H1 (cell line): ENCODE results near the gene TTC28. TPM values are rescaled to one million over a fixed set of nuclear protein-coding genes. Genes with fewer than 3 reads are reported as not detected.

ENCODE experiments used
- CTCF ChIA-PET: fragments of 300-600 bp; sonication (Branson Sonifier 250); formaldehyde crosslinking; loops from one replicate; lab custom pipeline; 2021; ENCODE audit not compliant: partially characterized antibody; lab: Charles Lee
- POLR2A ChIA-PET: fragments of 300-600 bp; sonication (Branson Sonifier 250); formaldehyde crosslinking; loops from one replicate; lab custom pipeline; 2021; ENCODE audit warnings: inconsistent platforms; ENCODE audit not compliant: partially characterized antibody; lab: Charles Lee
- DNase-seq, 2 experiments: peaks; one replicate each; pipeline versions ENCODE4 v3.0.0 to v3.0.0-alpha.2; 2010 to 2022; ENCODE audit warnings: low spot score in 2 of 2, low read depth in 1 of 2, mixed read lengths in 1 of 2
- FAIRE-seq: peaks from 2 replicates; lab custom pipeline; 2011; peaks lifted over from hg19 to GRCh38; lab: Jason Lieb, UNC
- H2AFZ ChIP-seq: 2 replicates; pipeline ENCODE4 v1.8.1; 2012; ENCODE audit warnings: low read length, inconsistent platforms
- H2AK5ac ChIP-seq: 2 replicates; pipeline ENCODE4 v1.6.1; 2013; ENCODE audit warnings: low read depth, low read length
- H2BK120ac ChIP-seq: replicated peaks from 2 replicates; pipeline ENCODE3; 2013; ENCODE audit warnings: low read depth, low read length, inconsistent platforms
- H2BK12ac ChIP-seq: 2 replicates; pipeline ENCODE4 v1.6.1; 2013; ENCODE audit warnings: low read depth, low read length
- H2BK15ac ChIP-seq: 2 replicates; pipeline ENCODE4 v1.6.1; 2013; ENCODE audit warnings: low read length
- H2BK20ac ChIP-seq: 2 replicates; pipeline ENCODE4 v1.6.1; 2013; ENCODE audit warnings: low read length
- H2BK5ac ChIP-seq: 2 replicates; pipeline ENCODE4 v1.6.1; 2013; ENCODE audit warnings: low read depth, low read length
- H3K14ac ChIP-seq: 2 replicates; pipeline ENCODE4 v1.6.1; 2013; ENCODE audit warnings: inconsistent platforms; ENCODE audit not compliant: insufficient read length
- H3K18ac ChIP-seq: 2 replicates; pipeline ENCODE4 v1.6.1; 2013; ENCODE audit warnings: low read length; ENCODE audit errors: extremely low read depth
- H3K23ac ChIP-seq: 2 replicates; pipeline ENCODE4 v1.6.1; 2013; ENCODE audit warnings: inconsistent platforms; ENCODE audit not compliant: insufficient read length
- H3K23me2 ChIP-seq: 2 replicates; pipeline ENCODE4 v1.6.1; 2013; ENCODE audit warnings: low read depth, low read length
- H3K27ac ChIP-seq: 2 replicates; pipeline ENCODE4 v1.6.1; 2011; ENCODE audit warnings: low read depth, low read length, inconsistent platforms
- H3K27me3 ChIP-seq, 4 experiments: replicated peaks in 1 of 4; 1 replicate in 1 of 4; 2 replicates in 3 of 4; pipeline versions ENCODE4 v1.6.1 to v1.8.1; 2011 to 2013; ENCODE audit warnings: low read length in 3 of 4, mild to moderate bottlenecking in 3 of 4, inconsistent platforms in 2 of 4, mixed read lengths in 2 of 4, moderate library complexity in 1 of 4; ENCODE audit not compliant: control insufficient read depth in 3 of 4, insufficient read depth in 3 of 4; ENCODE audit errors: extremely low read depth in 1 of 4
- H3K36me3 ChIP-seq, 4 experiments: 2 replicates each; pipeline versions ENCODE4 v1.6.1 to v1.8.1; 2011 to 2013; ENCODE audit warnings: mild to moderate bottlenecking in 4 of 4, low read length in 3 of 4, moderate library complexity in 2 of 4, control low read depth in 1 of 4, inconsistent platforms in 1 of 4; ENCODE audit not compliant: insufficient read depth in 4 of 4, control insufficient read depth in 2 of 4
- H3K4ac ChIP-seq: replicated peaks from 2 replicates; pipeline ENCODE3; 2013; ENCODE audit warnings: low read length, low read depth, mixed read lengths, inconsistent platforms; ENCODE audit not compliant: insufficient read length
- H3K4me1 ChIP-seq, 4 experiments: replicated peaks in 1 of 4; 1 replicate in 1 of 4; 2 replicates in 3 of 4; pipeline versions ENCODE4 v1.6.1 to v1.8.1; 2011 to 2013; ENCODE audit warnings: low read length in 3 of 4, inconsistent platforms in 2 of 4, mixed read lengths in 1 of 4; ENCODE audit not compliant: insufficient read depth in 4 of 4, control insufficient read depth in 3 of 4
- H3K4me2 ChIP-seq, 2 experiments: 2 replicates each; pipeline versions ENCODE4 v1.6.1 to v1.8.1; 2011 to 2013; ENCODE audit warnings: low read depth in 2 of 2, low read length in 2 of 2, control low read depth in 1 of 2, inconsistent platforms in 1 of 2, mild to moderate bottlenecking in 1 of 2; ENCODE audit not compliant: insufficient read depth in 1 of 2
- H3K4me3 ChIP-seq, 4 experiments: fragments of 200-600, 300-600 bp in 1 of 4; sonication (generic), shearing (Covaris generic), sonication (Bioruptor Twin) in 1 of 4; 2 replicates each; pipeline versions ENCODE4 v1.5.1 to v1.8.1; 2011 to 2016; ENCODE audit warnings: low read length in 4 of 4, low read depth in 3 of 4, control low read depth in 2 of 4, inconsistent platforms in 2 of 4, mild to moderate bottlenecking in 2 of 4, mixed read lengths in 1 of 4, moderate library complexity in 1 of 4; ENCODE audit not compliant: insufficient read depth in 2 of 4; ENCODE audit errors: extremely low read depth in 1 of 4
- H3K56ac ChIP-seq: replicated peaks from 2 replicates; pipeline ENCODE3; 2013; ENCODE audit warnings: low read depth, mild to moderate bottlenecking, mixed read lengths, low read length, inconsistent platforms; ENCODE audit not compliant: insufficient read length
- H3K79me1 ChIP-seq: 2 replicates; pipeline ENCODE4 v1.6.1; 2013; ENCODE audit warnings: low read depth, low read length, control low read depth
- H3K79me2 ChIP-seq, 2 experiments: 2 replicates each; pipeline versions ENCODE4 v1.6.1 to v1.8.1; 2012 to 2013; ENCODE audit warnings: low read length in 2 of 2, mild to moderate bottlenecking in 2 of 2, inconsistent platforms in 1 of 2; ENCODE audit not compliant: insufficient read depth in 2 of 2, control insufficient read depth in 1 of 2
- H3K9ac ChIP-seq, 4 experiments: replicated peaks in 1 of 4; 1 replicate in 1 of 4; 2 replicates in 3 of 4; pipeline versions ENCODE4 v1.6.1 to v1.8.1; 2011 to 2013; ENCODE audit warnings: low read depth in 3 of 4, low read length in 3 of 4, control low read depth in 2 of 4, mild to moderate bottlenecking in 2 of 4, moderate library complexity in 2 of 4, inconsistent platforms in 1 of 4; ENCODE audit errors: extremely low read depth in 1 of 4
- H3K9me3 ChIP-seq, 2 experiments: 2 replicates each; pipeline versions ENCODE4 v1.6.1 to v1.8.1; 2012 to 2013; ENCODE audit warnings: mild to moderate bottlenecking in 2 of 2, moderate library complexity in 2 of 2, control low read depth in 1 of 2, inconsistent platforms in 1 of 2, low read depth in 1 of 2, low read length in 1 of 2, mixed read lengths in 1 of 2; ENCODE audit not compliant: insufficient read depth in 2 of 2
- H4K20me1 ChIP-seq, 2 experiments: replicated peaks in 1 of 2; 2 replicates each; pipeline versions ENCODE3 to v1.8.1; 2011 to 2013; ENCODE audit warnings: inconsistent platforms in 2 of 2, low read length in 2 of 2, mild to moderate bottlenecking in 1 of 2; ENCODE audit not compliant: insufficient read depth in 2 of 2, control insufficient read depth in 1 of 2
- H4K5ac ChIP-seq: 2 replicates; pipeline ENCODE4 v1.6.1; 2013; ENCODE audit warnings: low read length, low read depth, mixed read lengths, inconsistent platforms; ENCODE audit not compliant: insufficient read length
- H4K8ac ChIP-seq: 2 replicates; pipeline ENCODE4 v1.8.0; 2013; ENCODE audit warnings: mild to moderate bottlenecking, moderate library complexity, low read length, inconsistent platforms; ENCODE audit not compliant: insufficient read depth; ENCODE audit errors: extremely low read depth
- H4K91ac ChIP-seq: replicated peaks from 2 replicates; pipeline ENCODE3; 2013; ENCODE audit warnings: low read length, mixed read lengths, inconsistent platforms; ENCODE audit not compliant: insufficient read length
- CHD2 ChIP-seq: IDR thresholded peaks from 2 replicates; pipeline ENCODE4 v1.6.1; 2012; ENCODE audit warnings: low read length, improper control_type of control experiment
- WGBS, 2 experiments: shearing (Covaris generic) in 1 of 2; methylation state at CpG; one replicate each; pipeline versions ENCODE4 v1.1.6 to v1.1.7; 2013 to 2015; ENCODE audit warnings: low lambda C conversion rate in 2 of 2, mixed read lengths in 2 of 2, inconsistent platforms in 1 of 2, low coverage in 1 of 2, missing lambda C conversion rate in 1 of 2; ENCODE audit not compliant: insufficient replicate concordance in 2 of 2, insufficient coverage in 1 of 2, insufficient read length in 1 of 2; ENCODE audit errors: extremely low coverage in 1 of 2, missing lambda C conversion rate in 1 of 2; 5-methylcytosine and 5-hydroxymethylcytosine counted together
- polyA plus RNA-seq, 7 experiments: library from polyadenylated mRNA; depleted of rRNA in 3 of 7; stranded (reverse) in 5 of 7; unstranded in 2 of 7; fragments of >200 nt in 5 of 7; fragments of 200-250 nt in 2 of 7; gene quantifications; 1 replicate in 5 of 7; 2 replicates in 1 of 7; 4 replicates in 1 of 7; pipeline versions ENCODE4 v1.2.1 to v1.2.3, GENCODE V29; 2011 to 2013; ENCODE audit warnings: missing spikeins in 2 of 7, mixed read lengths in 2 of 7
- total RNA-seq: library from RNA; stranded (reverse); fragmentation: NEBNext Ultra II Directional; extraction: Animal tissue kit (Norgen Biotek cat#: 25700); gene quantifications from 2 replicates; pipeline ENCODE4 v1.2.1, GENCODE V29; 2021

Gene TTC28
- total and polyA plus RNA-seq, 2 of the 8 experiments (the other 6 are each of a cell fraction or from before 2014, with no cell fraction given), result 2.6 to 12.6 TPM

- Histone ChIP-seq H2AFZ (no peak overlapping the region), H2BK12ac (no peak overlapping the region), H4K5ac (no peak overlapping the region), H3K4me3 (no peak overlapping the region), H2BK120ac (no peak overlapping the region), H3K18ac (no peak overlapping the region), H3K9ac (no peak overlapping the region), H3K79me2 (no peaks in the 10 kb centered on the region), H4K20me1 (peaks cover 0 to 2% of the 10 kb centered on the region in 2 experiments), H3K79me1 (no peaks in the 10 kb centered on the region), H3K23ac (no peak overlapping the region), H3K14ac (no peak overlapping the region), H4K91ac (no peak overlapping the region), H3K56ac (no peak overlapping the region), H3K4ac (no peak overlapping the region), H3K36me3 (no peaks in the 10 kb centered on the region), H3K23me2 (no peaks in the 10 kb centered on the region), H4K8ac (no peak overlapping the region), H2BK20ac (no peak overlapping the region), H2BK5ac (no peak overlapping the region), H2BK15ac (no peak overlapping the region), H2AK5ac (no peak overlapping the region; the same call in 1 of the 2 replicates), H3K4me2 (no peak overlapping the region), H3K27me3 (peaks cover 0 to 3% (median 0%) of the 10 kb centered on the region in 4 experiments; a peak in 2 of 7 replicates), H3K27ac (no peak overlapping the region), H3K4me1 (peaks cover 0 to 5% (median under 1%) of the 10 kb centered on the region in 4 experiments; a peak in 3 of 7 replicates), H3K9me3 (no peaks in the 10 kb centered on the region)
- ChIA-PET CTCF (interaction anchor here (0.6 to 1.5 kb wide), 4 partner anchors 18 to 216 kb away, joined by 4 to 5 read pairs (median 4); no protein-coding TSS in a partner anchor), POLR2A (no interaction called here)
- DNase-seq (no peak), FAIRE-seq (no peak)
- no peak for TF ChIP-seq CHD2
- WGBS, 2 experiments, result 91% methylated on average over 1 of the region's 1 CpG; no CpG with 5 or more reads in 1 of the 2 experiments
Measured at GRCh38 chr22:28204382-28204781, 475.3 kb downstream of the TTC28 start.
